ENCODE results near the gene CLSTN2. TPM values are rescaled to one million over a fixed set of nuclear protein-coding genes. Genes with fewer than 3 reads are reported as not detected.

The CLSTN2 gene
- total and polyA plus RNA-seq, 2 of the 8 experiments (the other 6 are each of a cell fraction or from before 2014, with no cell fraction given): 0.39 to 0.52 TPM

- H3K27ac ChIP-seq (ENCODE audit: low read depth, low read length): no peak overlapping the region
- FAIRE-seq (no peak), DNase-seq (ENCODE audit: low read depth in 1 of 2, low spot score in 2 of 2) (no peak)
- peaks cover 0 to 12% (median 6%) of the 10 kb centered on the region in 4 experiments; a peak in 4 of 7 replicates for H3K4me1 ChIP-seq (replicated peaks in 1 of 4; ENCODE audit: control insufficient read depth in 3 of 4, insufficient read depth in 4 of 4, low read length in 3 of 4)
- ChIA-PET CTCF (ENCODE audit: partially characterized antibody) (interaction anchor here (0.7 to 2.7 kb wide), 5 partner anchors 9 to 237 kb away, joined by 3 to 22 read pairs (median 4); no protein-coding TSS in a partner anchor), POLR2A (ENCODE audit: partially characterized antibody) (interaction anchor here (0.6 kb wide), 1 partner anchor 428 kb away, joined by 5 read pairs; no protein-coding TSS in a partner anchor)
- TF ChIP-seq JUND (IDR thresholded peaks at IDR 0.05; ENCODE audit: low read length) (no peak), CEBPB (IDR thresholded peaks at IDR 0.05; ENCODE audit: low read depth, low read length) (peak; percentile 9; the same call in 1 of the 2 replicates)
- WGBS, 2 experiments (ENCODE audit: extremely low coverage in 1 of 2, insufficient coverage in 1 of 2, insufficient read length in 1 of 2, insufficient replicate concordance in 2 of 2, low coverage in 1 of 2, low lambda C conversion rate in 2 of 2, missing lambda C conversion rate in 1 of 2): 88% methylated on average over 2 of the region's 2 CpGs; no CpG with 5 or more reads in 1 of the 2 experiments
- H4K20me1 ChIP-seq (replicated peaks in 1 of 2; ENCODE audit: control insufficient read depth in 1 of 2, insufficient read depth in 2 of 2, low read length in 2 of 2): no peaks in the 10 kb centered on the region
- no peak overlapping the region for H3K23ac ChIP-seq (ENCODE audit: insufficient read length)
- no peak overlapping the region for H2AFZ ChIP-seq (ENCODE audit: low read length)
- H3K9me3 ChIP-seq (ENCODE audit: insufficient read depth in 2 of 2, low read depth in 1 of 2, low read length in 1 of 2): no peaks in the 10 kb centered on the region
- no peak overlapping the region for H4K91ac ChIP-seq (replicated peaks; ENCODE audit: insufficient read length, low read length)
- H3K4me2 ChIP-seq (ENCODE audit: insufficient read depth in 1 of 2, low read depth in 2 of 2, low read length in 2 of 2): no peak overlapping the region
- H3K4me3 ChIP-seq (ENCODE audit: extremely low read depth in 1 of 4, insufficient read depth in 2 of 4, low read depth in 3 of 4, low read length in 4 of 4): no peak overlapping the region
- H2BK5ac ChIP-seq (ENCODE audit: low read depth, low read length): no peak overlapping the region
- no peak overlapping the region for H4K5ac ChIP-seq (ENCODE audit: insufficient read length, low read depth, low read length)
- H3K36me3 ChIP-seq (ENCODE audit: control insufficient read depth in 2 of 4, insufficient read depth in 4 of 4, low read length in 3 of 4): no peaks in the 10 kb centered on the region
- 0 out of 2 replicates have a peak overlapping the region, but pooled peaks have one; percentile 36 for H2BK15ac ChIP-seq (ENCODE audit: low read length)
- no peak overlapping the region for H3K18ac ChIP-seq (ENCODE audit: extremely low read depth, low read length)
- H2BK120ac ChIP-seq (replicated peaks; ENCODE audit: low read depth, low read length): no peak overlapping the region
- H3K79me1 ChIP-seq (ENCODE audit: low read depth, low read length): no peaks in the 10 kb centered on the region
- no peak overlapping the region for H3K56ac ChIP-seq (replicated peaks; ENCODE audit: insufficient read length, low read depth, low read length)
- no peak overlapping the region for H3K9ac ChIP-seq (replicated peaks in 1 of 4; ENCODE audit: extremely low read depth in 1 of 4, low read depth in 3 of 4, low read length in 3 of 4)
- H4K8ac ChIP-seq (ENCODE audit: extremely low read depth, insufficient read depth, low read length): no peak overlapping the region
- no peaks in the 10 kb centered on the region for H3K23me2 ChIP-seq (ENCODE audit: low read depth, low read length)
- H2BK20ac ChIP-seq (ENCODE audit: low read length): no peak overlapping the region
- no peaks in the 10 kb centered on the region for H3K27me3 ChIP-seq (replicated peaks in 1 of 4; ENCODE audit: control insufficient read depth in 3 of 4, extremely low read depth in 1 of 4, insufficient read depth in 3 of 4, low read length in 3 of 4)
- H3K79me2 ChIP-seq (ENCODE audit: control insufficient read depth in 1 of 2, insufficient read depth in 2 of 2, low read length in 2 of 2): no peaks in the 10 kb centered on the region
- no peak overlapping the region; the same call in 1 of the 2 replicates for H2AK5ac ChIP-seq (ENCODE audit: low read depth, low read length)
- no peak overlapping the region for H3K4ac ChIP-seq (replicated peaks; ENCODE audit: insufficient read length, low read depth, low read length)
- no peak overlapping the region for H3K14ac ChIP-seq (ENCODE audit: insufficient read length)
- no peak overlapping the region; the same call in 1 of the 2 replicates for H2BK12ac ChIP-seq (ENCODE audit: low read depth, low read length)
These were observed 333.6 kb downstream of the CLSTN2 start for GRCh38 chr3:140268610-140269009.

Measured in H1 (cell line).